Measurements from ENCODE around the gene FAM78A.

Gene FAM78A

GRCh38 chr9:131302244-131303075, 26.1 kb upstream of the FAM78A start:
- no peak for DNase-seq (ENCODE audit: low spot score)

GRCh38 chr9:131300444-131300843, 24.1 kb upstream of the FAM78A start:
- no peak for DNase-seq (ENCODE audit: low spot score)

DNA sequence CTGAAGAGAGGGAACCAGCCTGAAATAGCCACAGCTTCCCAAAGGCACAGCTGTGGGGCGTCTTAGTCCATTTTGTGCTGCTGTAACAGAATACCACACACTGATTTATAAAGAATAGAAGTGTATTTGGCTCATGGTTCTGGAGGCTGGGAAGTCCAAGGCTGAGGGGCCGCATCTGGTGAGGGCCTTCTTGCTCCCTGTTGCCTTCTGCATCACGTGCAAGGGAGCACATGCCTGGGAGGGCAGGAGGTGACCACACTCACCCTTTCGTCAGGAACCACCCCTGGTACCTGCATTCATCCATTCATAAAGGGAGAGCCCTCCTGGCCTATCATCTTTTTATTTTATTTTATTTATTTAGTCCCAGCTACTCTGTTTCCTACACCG, 23.6 kb upstream of the FAM78A start:
- no peak for DNase-seq (ENCODE audit: low spot score)

DNA sequence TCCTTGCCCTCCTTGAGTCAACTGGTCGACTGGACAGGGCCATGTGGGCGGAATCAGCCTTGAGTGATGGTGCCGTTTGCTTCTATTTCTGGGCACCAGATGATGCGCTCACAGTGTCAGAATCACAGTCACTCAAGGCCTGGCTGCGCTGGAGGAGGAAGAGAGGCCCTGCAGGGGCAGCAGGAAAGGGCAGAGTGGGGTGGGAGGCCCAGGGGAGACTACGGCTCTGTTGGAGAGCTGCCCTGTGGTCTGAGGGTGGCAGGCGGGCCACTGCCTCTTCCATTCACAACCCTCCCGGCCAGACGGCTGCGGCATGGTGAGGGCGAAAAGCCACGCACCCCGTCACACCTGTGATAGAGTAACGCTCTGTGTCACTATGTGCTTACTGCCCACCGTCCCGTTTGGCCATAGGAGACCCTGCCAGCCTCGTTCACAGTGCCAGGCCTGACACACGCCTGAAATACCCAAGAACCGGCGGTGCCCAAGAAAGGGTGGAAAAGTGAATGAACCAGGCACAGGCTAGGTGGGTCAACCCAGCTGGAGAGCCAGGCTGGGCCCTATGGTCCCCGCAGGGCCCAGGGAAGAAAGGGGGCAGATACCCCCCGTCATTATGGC, 23.1 kb upstream of the FAM78A start:
- DNase-seq (ENCODE audit: low spot score), result no peak

GRCh38 chr9:131298816-131299215, 22.5 kb upstream of the FAM78A start:
- no peak for DNase-seq (ENCODE audit: low spot score)

DNA sequence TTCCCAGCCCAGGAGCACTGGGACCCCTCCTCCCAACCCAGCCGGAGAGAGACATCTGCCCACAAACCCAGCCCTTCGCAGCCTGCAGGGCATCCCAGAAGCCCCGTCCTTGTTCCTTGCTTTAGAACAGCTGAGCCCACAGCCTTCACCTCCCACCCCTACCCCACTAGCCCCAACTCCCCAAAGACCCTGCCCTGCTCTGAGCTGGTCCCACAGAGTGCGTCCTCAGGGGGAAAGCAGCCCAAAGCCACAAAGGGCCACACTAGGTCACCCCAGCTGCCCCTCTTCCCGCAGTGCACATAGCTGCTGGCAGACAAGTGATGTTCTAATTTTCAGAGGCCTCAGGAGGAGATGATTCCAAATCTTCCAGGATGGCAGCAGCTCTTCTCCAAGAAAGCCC, 22.0 kb upstream of the FAM78A start:
- DNase-seq (ENCODE audit: low spot score), result no peak

GRCh38 chr9:131297903-131298302, 21.6 kb upstream of the FAM78A start:
- DNase-seq (ENCODE audit: low spot score), result no peak

DNA sequence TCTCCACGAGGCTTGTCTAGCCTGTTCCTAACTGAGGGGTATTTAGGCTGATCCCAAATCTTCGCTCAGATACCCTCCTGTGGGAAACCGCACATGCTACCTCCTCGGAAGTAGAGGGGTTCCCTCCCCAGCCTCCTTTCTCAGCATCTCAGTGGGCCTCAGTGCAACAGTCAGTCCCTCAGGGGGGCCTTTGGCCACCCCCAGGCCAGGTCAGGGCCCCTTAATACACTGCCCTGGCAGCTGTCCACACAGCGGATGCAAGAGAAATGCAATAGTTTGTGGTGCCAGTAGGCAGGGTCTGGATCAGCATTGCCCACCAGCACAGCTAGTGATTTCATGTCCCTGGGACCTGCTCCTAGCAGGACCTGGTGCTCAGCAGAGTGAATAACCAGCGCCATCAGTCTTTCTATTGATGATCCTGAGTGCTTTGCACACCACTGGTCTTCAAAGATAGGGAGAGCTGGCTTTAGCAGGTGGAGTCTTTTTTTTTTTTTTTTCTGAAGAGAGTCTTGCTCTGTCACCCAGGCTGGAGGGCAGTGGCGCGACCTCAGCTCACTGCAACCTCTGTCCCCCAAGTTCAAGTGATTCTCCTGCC, 20.7 kb upstream of the FAM78A start:
- DNase-seq (ENCODE audit: low spot score), result no peak

- no peak for DNase-seq (ENCODE audit: low spot score)
Measured at GRCh38 chr9:131296460-131296859, 20.1 kb upstream of the FAM78A start.

GRCh38 chr9:131292937-131293336, 16.6 kb upstream of the FAM78A start:
- no peak for DNase-seq (ENCODE audit: low spot score)

GRCh38 chr9:131291795-131292315, 15.5 kb upstream of the FAM78A start:
- DNase-seq (ENCODE audit: low spot score), result no peak

- no peak for DNase-seq (ENCODE audit: low spot score)
Measured at GRCh38 chr9:131290767-131291370, 14.6 kb upstream of the FAM78A start.

DNA sequence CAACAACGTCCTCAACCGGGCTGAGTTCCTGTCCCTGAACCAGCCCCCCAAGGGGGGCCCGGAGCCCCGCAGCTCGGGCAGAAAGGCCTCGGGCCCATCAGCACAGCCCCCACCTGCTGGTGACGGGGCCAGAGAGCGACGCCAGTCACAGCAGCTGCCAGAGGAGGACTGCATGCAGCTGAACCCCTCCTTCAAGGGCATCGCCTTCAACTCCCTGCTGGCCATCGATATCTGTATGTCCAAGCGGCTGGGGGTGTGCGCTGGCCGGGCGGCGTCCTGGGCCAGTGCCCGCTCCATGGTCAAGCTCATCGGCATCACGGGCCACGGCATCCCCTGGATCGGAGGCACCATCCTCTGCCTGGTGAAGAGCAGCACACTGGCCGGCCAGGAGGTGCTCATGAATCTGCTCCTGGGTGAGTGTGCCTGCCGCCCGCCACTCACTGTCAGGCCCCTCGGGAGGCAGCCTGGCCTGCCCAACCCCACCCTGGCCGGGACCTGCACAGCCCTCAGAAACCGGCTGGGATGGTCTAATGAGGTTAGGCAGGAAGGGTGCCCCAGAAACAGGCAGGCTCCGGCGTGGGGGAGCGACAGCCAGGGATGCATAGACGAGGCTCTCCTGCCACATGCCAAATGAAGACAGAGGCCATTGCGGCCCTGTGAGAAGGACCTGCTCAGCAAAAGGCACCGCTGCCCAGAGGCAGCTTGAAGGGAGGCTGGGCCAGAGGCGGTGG, 13.9 kb upstream of the FAM78A start:
- DNase-seq (ENCODE audit: low spot score), result peak; percentile 37

DNA sequence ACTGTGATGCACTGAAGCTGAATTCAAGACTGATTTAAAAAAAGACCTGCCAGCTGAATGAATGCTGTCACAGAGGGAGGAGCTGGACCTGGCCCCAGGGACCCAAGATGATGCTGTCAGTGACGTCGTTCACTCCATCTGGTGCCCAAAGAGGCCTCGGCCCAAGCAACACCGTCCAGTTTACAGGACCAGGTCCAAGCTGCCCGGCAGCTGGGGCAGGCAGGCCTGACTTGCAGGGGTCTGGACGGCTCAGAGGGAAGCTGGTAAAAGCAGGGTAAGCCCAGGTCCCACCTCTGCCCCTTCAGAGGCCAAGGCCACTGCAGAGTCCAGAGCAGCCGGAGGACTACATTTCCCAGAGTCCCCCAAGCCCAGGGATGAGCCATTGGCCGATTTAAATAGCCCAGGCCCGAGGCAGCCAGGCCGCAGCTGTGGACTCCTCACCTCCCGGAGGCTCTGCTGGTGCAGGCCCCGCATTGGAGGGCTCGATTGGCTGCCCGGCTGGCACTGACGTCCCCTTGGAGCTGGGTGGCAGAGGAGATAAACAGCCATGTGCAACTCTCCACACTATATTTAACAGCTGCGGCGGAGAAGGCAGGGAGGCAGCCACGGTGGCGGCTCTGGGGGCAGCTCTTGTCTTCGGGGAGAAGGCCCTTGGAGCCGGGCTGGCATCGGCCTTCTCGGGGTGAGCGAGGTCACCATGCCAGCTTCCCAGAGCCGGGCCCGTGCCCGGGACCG, 13.2 kb upstream of the FAM78A start, which contains the start of gene PLPP7:
Gene PLPP7, plus strand, starts transcription at position 423 of the 735 bp plus-strand sequence. Its CDS starts 275 bp downstream, at position 698.
- peak; percentile 91 for DNase-seq (ENCODE audit: low spot score)

- no peak for DNase-seq (ENCODE audit: low spot score)
Measured at GRCh38 chr9:131288217-131288616, 11.9 kb upstream of the FAM78A start.

DNA sequence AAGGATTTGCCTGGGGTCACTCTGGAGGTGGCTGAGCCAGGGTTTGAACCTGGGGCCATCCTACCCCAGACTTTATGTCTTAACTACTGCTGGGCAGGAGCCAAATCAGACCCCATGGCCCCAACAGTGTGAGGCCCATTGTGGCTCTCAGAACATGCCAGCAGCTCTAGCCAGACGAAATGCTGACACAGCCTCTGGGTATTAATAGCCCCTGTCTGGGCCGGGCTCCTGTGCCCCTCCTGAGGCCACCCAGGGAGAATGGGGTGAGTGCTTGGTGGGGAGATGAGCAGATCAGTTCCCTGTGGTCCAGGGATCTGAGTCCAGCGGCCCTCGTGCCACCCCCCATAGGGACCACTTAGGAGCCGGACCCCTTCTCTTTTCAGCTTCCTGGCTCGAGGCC, 11.0 kb upstream of the FAM78A start:
- no peak for DNase-seq (ENCODE audit: low spot score)

GRCh38 chr9:131284856-131285255, 8.5 kb upstream of the FAM78A start:
- DNase-seq (ENCODE audit: low spot score), result no peak

- DNase-seq (ENCODE audit: low spot score), result peak; percentile 29
Measured at GRCh38 chr9:131282688-131283422, 6.5 kb upstream of the FAM78A start.

GRCh38 chr9:131282175-131282574, 5.9 kb upstream of the FAM78A start:
- DNase-seq (ENCODE audit: low spot score), result no peak

All from AG08395 (cell line).